K562 (cell line): ENCODE measurements around the gene ZMIZ1. TPM values are rescaled to one million over a fixed set of nuclear protein-coding genes. Genes with fewer than 3 reads are reported as not detected.
A peak's percentile ranks its signal among the peaks of the same experiment; 100 is the strongest.

ENCODE experiments used
- ATAC-seq: fragments of 200-7000 bp; cut with Tn5 transposase; 3 replicates; pipeline ENCODE4 v1.9.1; 2020; ENCODE audit warnings: moderate library complexity
- BruUV-seq: library from RNA; stranded (reverse); fragments of 400-500 nt; replicated peaks from 2 replicates; lab custom pipeline; 2021; lab: Mats Ljungman, UMichigan
- CTCF ChIA-PET: fragments of 300-600 bp; formaldehyde crosslinking; extraction: SDS; loops from one replicate; lab custom pipeline; 2021; ENCODE audit warnings: low intra/inter-chr PET ratio; lab: Yijun Ruan, JAX
- POLR2A ChIA-PET: fragments of 300-600, 350-650 bp; sonication (Branson Sonifier 250); formaldehyde crosslinking; extraction: SDS; loops from one replicate; lab custom pipeline; 2021; ENCODE audit warnings: antibody characterized with exemption, inconsistent platforms; lab: Yijun Ruan, JAX
- DNase-seq, 4 experiments: peaks; one replicate each; pipeline versions ENCODE4 v3.0.0 to v3.0.0-alpha.2; 2011 to 2018; ENCODE audit warnings: low spot score in 3 of 4, mixed read lengths in 3 of 4; ENCODE audit errors: extremely low read depth in 1 of 4
- FAIRE-seq: peaks from 2 replicates; lab custom pipeline; 2011; peaks lifted over from hg19 to GRCh38; lab: Jason Lieb, UNC
- H2AFZ ChIP-seq: 2 replicates; pipeline ENCODE4 v1.6.0; 2011; ENCODE audit warnings: low read depth, low read length, control low read depth, inconsistent platforms
- H3K27ac ChIP-seq: fragments of 200-600 bp; 3 replicates; pipeline ENCODE4 v1.8.0; 2011; ENCODE audit warnings: low read depth, mild to moderate bottlenecking, control low read depth, inconsistent platforms, low read length, moderate library complexity, mixed read lengths; ENCODE audit errors: extremely low read depth
- H3K27me3 ChIP-seq, 2 experiments: fragments of 300-600 bp in 1 of 2; 2 replicates in 1 of 2; 3 replicates in 1 of 2; pipeline versions ENCODE4 v1.6.0 to v1.8.0; 2011; ENCODE audit warnings: inconsistent platforms in 2 of 2, low read length in 2 of 2, mild to moderate bottlenecking in 1 of 2, mixed read lengths in 1 of 2, moderate library complexity in 1 of 2; ENCODE audit not compliant: control insufficient read depth in 2 of 2, insufficient read depth in 2 of 2
- H3K36me3 ChIP-seq: fragments of 300-600 bp; 3 replicates; pipeline ENCODE4 v1.8.0; 2011; ENCODE audit warnings: mild to moderate bottlenecking, low read length, inconsistent platforms; ENCODE audit not compliant: control insufficient read depth, insufficient read depth
- H3K4me1 ChIP-seq, 2 experiments: fragments of 200-600 bp in 1 of 2; replicated peaks in 1 of 2; 2 replicates in 1 of 2; 3 replicates in 1 of 2; pipeline versions ENCODE4 v1.5.1 to v1.8.0; 2011; ENCODE audit warnings: inconsistent platforms in 2 of 2, low read length in 2 of 2, mild to moderate bottlenecking in 1 of 2, mixed read lengths in 1 of 2, moderate library complexity in 1 of 2; ENCODE audit not compliant: control insufficient read depth in 2 of 2, insufficient read depth in 2 of 2
- H3K4me2 ChIP-seq: 2 replicates; pipeline ENCODE4 v1.6.1; 2011; ENCODE audit warnings: low read length, control low read depth, inconsistent platforms, mixed read lengths; ENCODE audit not compliant: insufficient read depth
- H3K4me3 ChIP-seq: fragments of 200-600 bp; sonication (generic), shearing (Covaris generic); 2 replicates; pipeline ENCODE4 v1.5.1; 2016; ENCODE audit warnings: control low read depth, inconsistent platforms
- H3K79me2 ChIP-seq: fragments of 200-600 bp; 3 replicates; pipeline ENCODE4 v1.8.0; 2011; ENCODE audit warnings: low read length, inconsistent platforms; ENCODE audit not compliant: control insufficient read depth, insufficient read depth
- H3K9ac ChIP-seq, 2 experiments: 2 replicates each; pipeline versions ENCODE4 v1.6.0 to v1.6.1; 2011; ENCODE audit warnings: low read depth in 2 of 2, low read length in 2 of 2, control low read depth in 1 of 2, inconsistent platforms in 1 of 2, mild to moderate bottlenecking in 1 of 2, mixed read lengths in 1 of 2; ENCODE audit not compliant: insufficient read depth in 1 of 2
- H3K9me1 ChIP-seq: one replicate; pipeline ENCODE4 v1.6.0; 2011; ENCODE audit warnings: inconsistent platforms, mild to moderate bottlenecking, low read length, moderate library complexity; ENCODE audit not compliant: control insufficient read depth, insufficient read depth
- H3K9me3 ChIP-seq: replicated peaks from 2 replicates; pipeline ENCODE4 v1.5.1; 2011; ENCODE audit warnings: low read depth, low read length, inconsistent platforms; ENCODE audit not compliant: control insufficient read depth, insufficient read depth
- H4K20me1 ChIP-seq: replicated peaks from 2 replicates; pipeline ENCODE4 v1.6.1; 2011; ENCODE audit warnings: low read length, inconsistent platforms, mixed read lengths; ENCODE audit not compliant: control insufficient read depth, insufficient read depth
- BCL6 ChIP-seq: fragments of 250-450 bp; sonication (Bioruptor Pico); IDR thresholded peaks from 2 replicates; pipeline ENCODE4 v1.4.0; 2020
- ELK3 ChIP-seq: fragments of 450-650 bp; formaldehyde crosslinking; IDR thresholded peaks from 2 replicates; pipeline ENCODE4 v1.4.0; 2020; ENCODE audit warnings: mild to moderate bottlenecking
- MAX ChIP-seq: sonication (generic); formaldehyde crosslinking; IDR thresholded peaks from 2 replicates; pipeline ENCODE4 v1.9.0; 2022; ENCODE audit warnings: mild to moderate bottlenecking, missing genetic modification reagents
- MIER1 ChIP-seq: fragments of 450-650 bp; IDR thresholded peaks from 2 replicates; pipeline ENCODE4 v1.6.1; 2016; ENCODE audit warnings: antibody characterized with exemption, mild to moderate bottlenecking, low read depth
- MTA1 ChIP-seq: fragments of 450-650 bp; IDR thresholded peaks from 2 replicates; pipeline ENCODE4 v1.6.1; 2017; ENCODE audit warnings: borderline replicate concordance
- NCOA2 ChIP-seq, 2 experiments: fragments of 450-650 bp; IDR thresholded peaks; 2 replicates each; pipeline ENCODE4 v1.6.1; 2018; ENCODE audit warnings: mild to moderate bottlenecking in 2 of 2, moderate library complexity in 1 of 2; ENCODE audit not compliant: partially characterized antibody in 2 of 2
- NFIC ChIP-seq: fragments of 450-650 bp; IDR thresholded peaks from 2 replicates; pipeline ENCODE4 v1.6.1; 2017; ENCODE audit warnings: mild to moderate bottlenecking, inconsistent platforms
- PREB ChIP-seq: sonication (generic); formaldehyde crosslinking; IDR thresholded peaks from 2 replicates; pipeline ENCODE4 v1.8.1; 2023; ENCODE audit warnings: mild to moderate bottlenecking, missing genetic modification reagents
- RBM15 ChIP-seq: fragments of 200-400 bp; formaldehyde crosslinking; IDR thresholded peaks from 2 replicates; pipeline ENCODE4 v1.6.1; 2018; ENCODE audit warnings: mild to moderate bottlenecking, low read length, moderate library complexity; ENCODE audit not compliant: insufficient read depth
- SRSF3 ChIP-seq: fragments of 200-400 bp; formaldehyde crosslinking; IDR thresholded peaks from 2 replicates; pipeline ENCODE4 v1.6.1; 2016; ENCODE audit warnings: mild to moderate bottlenecking, low read length, moderate library complexity; ENCODE audit not compliant: insufficient read depth
- TBL1XR1 ChIP-seq, 2 experiments: IDR thresholded peaks; 2 replicates each; pipeline ENCODE4 v1.6.1; 2012; ENCODE audit warnings: improper control_type of control experiment in 2 of 2, low read length in 2 of 2, mild to moderate bottlenecking in 1 of 2
- ZBTB1 ChIP-seq: sonication (generic); formaldehyde crosslinking; IDR thresholded peaks from 2 replicates; pipeline ENCODE4 v1.8.1; 2023; ENCODE audit warnings: missing genetic modification reagents, low read depth, mild to moderate bottlenecking, borderline replicate concordance
- ZNF384 ChIP-seq: IDR thresholded peaks from 2 replicates; pipeline ENCODE4 v1.6.1; 2012; ENCODE audit warnings: low read depth, low read length, improper control_type of control experiment
- ZNF445 ChIP-seq: fragments of 250-450 bp; sonication (Bioruptor Pico); IDR thresholded peaks from 2 replicates; pipeline ENCODE4 v1.4.0; 2020; ENCODE audit warnings: low read depth, mild to moderate bottlenecking, moderate library complexity
- ZNF449 ChIP-seq: fragments of 250-450 bp; sonication (Bioruptor Pico); IDR thresholded peaks from 2 replicates; pipeline ENCODE4 v1.8.0; 2022; ENCODE audit warnings: moderate library complexity, mild to moderate bottlenecking, inconsistent platforms
- ZNF655 ChIP-seq: fragments of 250-450 bp; sonication (Bioruptor Pico); IDR thresholded peaks from 2 replicates; pipeline ENCODE4 v1.5.0; 2021
- ZNF766 ChIP-seq: fragments of 200-800 bp; sonication (Bioruptor generic); conservative IDR thresholded peaks from 2 replicates; pipeline ENCODE4 v1.6.1; 2016; ENCODE audit warnings: missing genetic modification characterization, missing compliant biosample characterization
- WGBS: fragments of 100-300 bp; shearing (Covaris generic); methylation state at CpG from one replicate; pipeline ENCODE4 v1.1.6; 2016; ENCODE audit warnings: low coverage, mixed read lengths; ENCODE audit not compliant: insufficient coverage; ENCODE audit errors: missing lambda C conversion rate; 5-methylcytosine and 5-hydroxymethylcytosine counted together
- in situ Hi-C: fragments of 300-500 bp; cut with MboI; formaldehyde crosslinking; loops from 4 replicates; pipeline ENCODE4 v1.15.0; 2018; ENCODE audit warnings: inconsistent platforms, mixed read lengths
- intact Hi-C: fragments of 100-400 bp; cut with micrococcal nuclease; formaldehyde crosslinking; loops from 2 replicates; pipeline ENCODE4 v1.14.2; 2022
- polyA plus RNA-seq, 8 experiments: library from polyadenylated mRNA; depleted of rRNA in 4 of 8; stranded (reverse) in 5 of 8; unstranded in 3 of 8; fragments of >200 nt; fragmentation: Nextera tagmentation in 2 of 8; fragmentation: Illumina TruSeq in 1 of 8; extraction: Ambion mirVana in 2 of 8; extraction: Trizol in 1 of 8; gene quantifications; 2 replicates each; pipeline versions ENCODE4 v1.2.1 to v1.2.3, GENCODE V29; 2011 to 2014; ENCODE audit warnings: inconsistent platforms in 1 of 8, missing spikeins in 1 of 8
- total RNA-seq, 7 experiments: library from RNA; depleted of rRNA in 6 of 7; stranded (reverse); fragments of >200 nt in 6 of 7; fragmentation: Illumina TruSeq in 2 of 7; extraction: Trizol in 2 of 7; gene quantifications; 2 replicates each; pipeline versions ENCODE4 v1.2.1 to v1.2.3, GENCODE V29; 2011 to 2021; ENCODE audit warnings: low replicate concordance in 1 of 7

Gene ZMIZ1
- total and polyA plus RNA-seq, 9 of the 15 experiments (the other 6 are each of a cell fraction or from before 2014, with no cell fraction given), result 1.0 to 37.3 (median 4.3) TPM

GRCh38 chr10:79252971-79253370 lies 184.2 kb downstream of the ZMIZ1 start:
- Histone ChIP-seq H3K9me1 (no peaks in the 10 kb centered on the region), H3K4me2 (no peak overlapping the region), H3K27ac (no peak overlapping the region), H3K9me3 (no peaks in the 10 kb centered on the region), H3K36me3 (no peaks in the 10 kb centered on the region), H3K4me3 (no peak overlapping the region), H2AFZ (no peak overlapping the region), H3K9ac (no peak overlapping the region), H4K20me1 (peaks cover 19% of the 10 kb centered on the region; the same call in 1 of the 2 replicates), H3K4me1 (peaks cover 0 to 5% of the 10 kb centered on the region in 2 experiments; a peak in 1 of 5 replicates), H3K79me2 (no peaks in the 10 kb centered on the region), H3K27me3 (no peaks in the 10 kb centered on the region)
- no peak for DNase-seq
- in situ Hi-C loops, result no loop called here
- peak; percentile 73 for FAIRE-seq
- ChIA-PET POLR2A (interaction anchor here (0.6 kb wide), 1 partner anchor 9 kb away, joined by 3 read pairs; no protein-coding TSS in a partner anchor), CTCF (no interaction called here)
- BruUV-seq, result no TSS peak
- ATAC-seq, result no peak
- 53% methylated on average over 4 of the region's 4 CpGs for WGBS
- intact Hi-C loops, result no loop called here
- no peak for TF ChIP-seq ZNF655
- no peak for TF ChIP-seq TBL1XR1 (IDR thresholded peaks at IDR 0.05; ENCODE audit: low read length in 2 of 2)
- no peak for TF ChIP-seq MTA1
- no peak for TF ChIP-seq RBM15
- TF ChIP-seq BCL6 (CRISPR knock-in tag), result no peak
- no peak for TF ChIP-seq ZNF449 (CRISPR knock-in tag)
- TF ChIP-seq NFIC, result no peak
- no peak for TF ChIP-seq ZNF384
- TF ChIP-seq PREB (CRISPR knock-in tag), result no peak
- no peak for TF ChIP-seq SRSF3
- TF ChIP-seq ZBTB1, result no peak
- TF ChIP-seq ZNF445 (CRISPR knock-in tag), result no peak
- no peak for TF ChIP-seq NCOA2 (IDR thresholded peaks at IDR 0.05; ENCODE audit: partially characterized antibody in 2 of 2)
- TF ChIP-seq MAX, result no peak
- no peak for TF ChIP-seq MIER1
- TF ChIP-seq ZNF766 (CRISPR knock-in tag), result no peak
- TF ChIP-seq ELK3, result no peak
